A673 (cell line): ENCODE results near the gene SPP2. TPM values are rescaled to one million over a fixed set of nuclear protein-coding genes. Genes with fewer than 3 reads are reported as not detected.

Source experiments
- BruUV-seq: library from RNA; stranded (reverse); fragments of 400-500 nt; replicated peaks from 2 replicates; lab custom pipeline; 2021; lab: Mats Ljungman, UMichigan
- CTCF ChIA-PET: fragments of 300-600 bp; sonication (Branson Sonifier 250); formaldehyde crosslinking; loops from one replicate; lab custom pipeline; 2022; ENCODE audit warnings: antibody characterized with exemption; lab: Charles Lee
- POLR2A ChIA-PET: fragments of 300-600 bp; sonication (Branson Sonifier 250); formaldehyde crosslinking; loops from one replicate; lab custom pipeline; 2022; ENCODE audit warnings: antibody characterized with exemption; ENCODE audit not compliant: low non-redundant PET; lab: Charles Lee
- DNase-seq: peaks from one replicate; pipeline ENCODE4 v3.0.0-alpha.2; 2015; ENCODE audit warnings: low spot score
- H3K27ac ChIP-seq: fragments of 200-600 bp; sonication (generic); 2 replicates; pipeline ENCODE4 v1.5.1; 2016; ENCODE audit warnings: mixed run types, low read depth, mild to moderate bottlenecking, mixed read lengths, antibody characterized with exemption, low read length; ENCODE audit not compliant: poor library complexity, severe bottlenecking
- H3K27me3 ChIP-seq: fragments of 200-600 bp; sonication (generic); replicated peaks from 2 replicates; pipeline ENCODE4 v1.6.1; 2017; ENCODE audit warnings: mixed run types, low read depth, mild to moderate bottlenecking, mixed read lengths, antibody characterized with exemption, low read length; ENCODE audit not compliant: insufficient read depth, poor library complexity
- H3K36me3 ChIP-seq: fragments of 200-600 bp; sonication (generic); 2 replicates; pipeline ENCODE4 v1.6.1; 2016; ENCODE audit warnings: mixed run types, mild to moderate bottlenecking, mixed read lengths, antibody characterized with exemption, low read length; ENCODE audit not compliant: insufficient read depth, poor library complexity, severe bottlenecking
- H3K4me1 ChIP-seq: fragments of 200-600 bp; sonication (generic); 2 replicates; pipeline ENCODE4 v1.6.1; 2017; ENCODE audit warnings: mixed run types, mild to moderate bottlenecking, mixed read lengths, antibody characterized with exemption, low read length; ENCODE audit not compliant: insufficient read depth, poor library complexity, severe bottlenecking
- H3K4me3 ChIP-seq: fragments of 200-600 bp; sonication (generic); 2 replicates; pipeline ENCODE4 v1.5.1; 2016; ENCODE audit warnings: low read depth, mixed run types, mild to moderate bottlenecking, mixed read lengths, low read length; ENCODE audit not compliant: poor library complexity, severe bottlenecking
- H3K9me3 ChIP-seq: fragments of 200-600 bp; sonication (generic); 2 replicates; pipeline ENCODE4 v1.6.1; 2016; ENCODE audit warnings: mixed run types, low read depth, mild to moderate bottlenecking, mixed read lengths, antibody characterized with exemption, low read length; ENCODE audit not compliant: poor library complexity, severe bottlenecking
- CTCF ChIP-seq: fragments of 300-800, 200-600 bp; sonication (generic); conservative IDR thresholded peaks from 2 replicates; pipeline ENCODE4 v1.5.1; 2017; ENCODE audit warnings: low read depth, mild to moderate bottlenecking, antibody characterized with exemption, low read length, moderate library complexity, mixed read lengths
- EZH2 ChIP-seq: fragments of 200-600 bp; sonication (generic); IDR thresholded peaks from 2 replicates; pipeline ENCODE4 v1.6.1; 2017; ENCODE audit warnings: borderline replicate concordance, low read depth, mild to moderate bottlenecking, mixed read lengths, antibody characterized with exemption, low read length; ENCODE audit not compliant: poor library complexity, severe bottlenecking
- intact Hi-C: fragments of 100-400 bp; cut with micrococcal nuclease; formaldehyde crosslinking; loops from one replicate; pipeline ENCODE4 v1.10.0; 2022; ENCODE audit not compliant: unreplicated experiment
- total RNA-seq: library from RNA; stranded (reverse); gene quantifications from 2 replicates; pipeline ENCODE4 v1.2.3, GENCODE V29; 2021

Gene SPP2
- total RNA-seq, 1 experiment from 2014 or later: not detected

- Histone ChIP-seq H3K4me3 (no peak overlapping the region), H3K4me1 (peaks cover 15% of the 10 kb centered on the region), H3K9me3 (no peaks in the 10 kb centered on the region), H3K36me3 (no peaks in the 10 kb centered on the region), H3K27ac (no peak overlapping the region), H3K27me3 (no peaks in the 10 kb centered on the region)
- intact Hi-C loops: no loop called here
- BruUV-seq: no TSS peak
- DNase-seq: no peak
- CTCF ChIA-PET: no interaction called here
- TF ChIP-seq CTCF: no peak
- TF ChIP-seq EZH2: no peak
- POLR2A ChIA-PET: no interaction called here
These were observed 41.8 kb downstream of the SPP2 start for GRCh38 chr2:234092344-234092743.

GRCh38 chr2:234095301-234095700, 44.8 kb downstream of the SPP2 start:
- ChIA-PET CTCF (no interaction called here), POLR2A (no interaction called here)
- no peak overlapping the region for H3K4me3 ChIP-seq
- no peaks in the 10 kb centered on the region for H3K9me3 ChIP-seq
- H3K27me3 ChIP-seq: no peaks in the 10 kb centered on the region
- H3K27ac ChIP-seq: no peak overlapping the region
- peaks cover 15% of the 10 kb centered on the region for H3K4me1 ChIP-seq
- no peak for DNase-seq
- BruUV-seq: no TSS peak
- TF ChIP-seq CTCF (no peak), EZH2 (no peak)
- H3K36me3 ChIP-seq: no peaks in the 10 kb centered on the region
- intact Hi-C loops: no loop called here

- intact Hi-C loops: no loop called here
- H3K4me3 ChIP-seq: no peak overlapping the region
- H3K36me3 ChIP-seq: no peaks in the 10 kb centered on the region
- no peaks in the 10 kb centered on the region for H3K27me3 ChIP-seq
- no TSS peak for BruUV-seq
- no peaks in the 10 kb centered on the region for H3K9me3 ChIP-seq
- no peak for TF ChIP-seq EZH2
- TF ChIP-seq CTCF: no peak
- ChIA-PET CTCF (no interaction called here), POLR2A (no interaction called here)
- peaks cover 14% of the 10 kb centered on the region for H3K4me1 ChIP-seq
- no peak for DNase-seq
- H3K27ac ChIP-seq: no peak overlapping the region
These were observed 45.7 kb downstream of the SPP2 start for GRCh38 chr2:234096164-234096563.
